ENCODE measurements around the gene CAMTA1.

- TF ChIP-seq CTCF (IDR thresholded peaks at IDR 0.05) (no peak), POLR2A (IDR thresholded peaks at IDR 0.05) (no peak)
Measured at GRCh38 chr1:6799499-6799898, 14.2 kb downstream of the CAMTA1 start.

All from prostate gland (tissue), 2 donors.